Lung microvascular endothelial cell (primary cell): Measurements from ENCODE around the gene NSDHL. TPM values are rescaled to one million over a fixed set of nuclear protein-coding genes. Genes with fewer than 3 reads are reported as not detected.
A peak's percentile ranks its signal among the peaks of the same experiment; 100 is the strongest.

Experiments used
- DNase-seq, 2 donors: peaks; one replicate each; pipeline versions ENCODE4 v3.0.0 to v3.0.0-alpha.2; 2010; ENCODE audit warnings: low read depth in 2 of 2
- total RNA-seq: library from RNA; depleted of rRNA; stranded (reverse); fragments of >200 nt; gene quantifications from 2 replicates; pipeline ENCODE4 v1.2.1, GENCODE V29; 2014

Gene NSDHL
- total RNA-seq, 1 donor from 2014 or later, result 13.7 TPM

GRCh38 chrX:152912641-152913040 is 81.8 kb downstream of the NSDHL start:
- no peak for DNase-seq

DNA sequence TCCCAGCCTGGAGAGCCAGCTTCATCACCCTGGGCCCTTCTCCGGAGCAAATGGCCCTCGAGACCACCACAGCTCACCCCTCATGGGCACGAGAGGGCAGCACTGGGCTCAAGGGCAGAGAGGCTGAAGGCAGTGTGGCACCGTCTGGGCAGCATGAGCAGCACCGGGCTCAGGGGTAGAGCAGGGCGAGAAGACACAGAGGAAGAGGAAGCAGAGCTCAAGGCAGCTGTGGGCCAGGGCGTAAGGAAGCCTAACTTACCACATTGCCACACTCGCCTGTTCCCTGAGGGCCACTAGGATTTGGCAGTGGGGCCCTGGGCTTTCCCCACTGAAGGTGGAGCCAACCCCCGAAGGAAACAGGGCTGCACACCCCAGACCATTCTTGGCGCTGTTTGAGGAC is 82.5 kb downstream of the NSDHL start:
- no peak for DNase-seq

GRCh38 chrX:152913910-152914309 is 83.0 kb downstream of the NSDHL start:
- no peak for DNase-seq

DNA sequence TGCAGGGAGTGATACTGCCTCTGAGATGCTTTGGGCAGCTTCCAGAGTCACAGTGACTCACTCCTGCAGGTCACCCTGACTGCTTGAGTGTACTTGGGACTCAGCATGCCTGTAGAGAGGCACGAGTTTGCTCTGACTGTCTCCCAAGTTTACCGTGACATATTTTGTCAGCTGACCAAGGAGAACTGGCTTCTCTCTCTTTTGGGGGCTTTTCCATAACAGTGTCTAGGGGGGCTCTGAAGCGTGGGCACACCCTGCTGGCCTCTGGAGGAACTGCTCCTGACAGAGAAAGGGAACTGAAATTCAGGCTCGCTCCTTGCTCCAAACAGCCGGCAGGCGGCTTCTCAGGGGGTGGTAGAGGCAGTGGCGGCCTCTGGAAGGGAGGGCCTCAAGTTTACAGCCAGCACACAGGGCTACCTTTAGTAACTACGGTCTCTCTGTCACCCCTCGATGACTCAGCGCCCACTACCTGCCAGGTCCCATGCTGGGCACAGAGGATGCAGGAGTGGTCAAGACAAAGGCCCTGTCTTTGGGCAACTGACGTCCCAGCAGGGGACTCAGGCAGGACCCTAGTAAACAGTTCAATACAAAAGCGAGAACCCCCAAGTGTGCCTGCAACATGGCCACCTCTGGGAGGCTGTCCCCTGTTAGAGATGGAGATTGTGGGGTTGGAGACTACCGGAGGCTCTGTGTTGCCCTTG is 84.8 kb downstream of the NSDHL start:
- DNase-seq, result peak; percentile 36 to 44

DNA sequence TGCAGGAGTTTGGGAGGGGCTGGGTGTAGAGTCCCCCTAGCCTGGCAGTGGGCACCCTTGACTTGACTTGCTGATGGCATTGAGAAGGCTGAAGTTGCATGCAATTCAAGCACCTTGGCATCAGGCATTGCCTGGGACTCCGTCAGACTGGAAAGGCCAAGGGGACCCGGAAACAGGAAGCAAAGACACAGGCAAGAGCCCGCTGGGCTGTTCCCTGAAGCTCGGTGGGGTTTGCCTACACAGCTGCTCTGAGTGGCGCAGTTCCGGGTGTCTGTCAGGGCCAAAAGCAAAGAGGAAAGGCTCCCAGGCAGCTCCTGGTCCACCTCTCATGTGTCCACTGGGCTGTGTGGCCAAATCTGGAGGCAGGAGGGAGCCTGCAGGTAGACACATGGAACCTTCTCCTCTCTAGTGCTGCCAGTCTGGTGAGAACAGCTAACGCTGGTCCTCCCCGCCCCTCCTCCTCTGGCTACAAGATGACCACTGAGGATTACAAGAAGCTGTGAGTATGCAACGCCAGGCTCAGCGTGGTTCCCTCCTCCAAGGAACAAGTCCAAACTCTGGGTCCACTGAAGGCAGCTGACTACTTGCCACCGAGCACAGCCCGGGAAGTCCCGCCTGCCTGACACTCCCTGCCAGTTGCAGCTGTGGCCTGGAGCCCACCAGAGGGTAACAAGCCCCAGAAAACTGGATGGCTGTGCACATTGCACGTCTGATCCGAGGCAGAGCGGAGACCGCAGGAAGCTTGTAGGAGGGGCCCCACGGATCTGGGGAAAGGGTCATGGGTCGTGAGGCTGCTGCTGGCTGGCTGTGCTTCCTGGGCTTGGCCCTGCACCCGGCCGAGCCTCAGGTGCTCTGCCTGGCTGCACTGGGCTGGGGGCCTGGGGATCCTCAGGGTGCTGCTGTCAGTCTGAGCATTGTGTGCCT is 87.1 kb downstream of the NSDHL start:
- no peak for DNase-seq

DNA sequence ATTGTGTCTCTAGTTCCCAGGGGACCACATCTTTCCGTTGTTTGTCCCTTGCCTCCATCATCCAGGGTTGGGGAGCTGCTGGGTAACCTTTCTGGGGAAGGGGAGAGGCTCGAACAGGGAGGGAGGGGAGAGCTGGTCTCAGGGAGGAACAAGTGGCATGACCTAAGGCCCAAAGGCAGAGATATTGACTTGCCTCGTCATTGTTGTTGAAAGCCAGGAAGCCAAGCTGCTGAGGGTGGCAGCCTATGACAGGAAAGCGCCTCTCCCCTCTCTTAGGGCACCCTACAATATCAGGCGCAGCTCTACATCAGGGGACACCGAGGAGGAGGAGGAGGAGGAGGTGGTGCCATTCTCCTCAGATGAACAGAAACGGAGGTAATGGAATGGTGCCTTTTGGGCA is 87.8 kb downstream of the NSDHL start:
- no peak for DNase-seq

Other genes starting within 250 kb of the NSDHL start
- gene GABRQ, start 193.2 kb upstream of the NSDHL start, total RNA-seq, result not detected in 2 replicates
- gene MAGEA3, start 132.3 kb upstream of the NSDHL start, total RNA-seq, result not detected in 2 replicates
- gene CSAG2, start 121.8 kb upstream of the NSDHL start, total RNA-seq, result not detected in 2 replicates
- not detected in 2 replicates for gene MAGEA2B, start 116.4 kb upstream of the NSDHL start, total RNA-seq
- not detected in 2 replicates for gene CSAG1, start 97.3 kb upstream of the NSDHL start, total RNA-seq
- gene MAGEA12, start 97.3 kb upstream of the NSDHL start, total RNA-seq, result not detected in 2 replicates
- gene MAGEA2, start 77.2 kb upstream of the NSDHL start, total RNA-seq, result not detected in 2 replicates
- gene CSAG3, start 71.8 kb upstream of the NSDHL start, total RNA-seq, result not detected in 2 replicates
- not detected in 2 replicates for gene MAGEA6, start 61.4 kb upstream of the NSDHL start, total RNA-seq
- gene CETN2, start 306 bp upstream of the NSDHL start, total RNA-seq, result 14.6 and 15.9 TPM in 2 replicates
- 4.0 and 9.2 TPM in 2 replicates for gene ZNF185, start 67.0 kb downstream of the NSDHL start, total RNA-seq
- gene PNMA5, start 163.1 kb downstream of the NSDHL start, total RNA-seq, result not detected in 2 replicates
- gene PNMA3, start 225.4 kb downstream of the NSDHL start, total RNA-seq, result not detected in 2 replicates
- gene PNMA6A, start 241.4 kb downstream of the NSDHL start, total RNA-seq, result 1.1 and 1.6 TPM in 2 replicates